H7 (cell line): ENCODE results near the gene GPRASP1. TPM values are rescaled to one million over a fixed set of nuclear protein-coding genes. Genes with fewer than 3 reads are reported as not detected.
A peak's percentile ranks its signal among the peaks of the same experiment; 100 is the strongest.
"Not testable (repeated sequence)": the region's sequence is repeated elsewhere in the genome, so short reads cannot be mapped to it uniquely, and the experiment has no call there.

Experiments
- DNase-seq: peaks from one replicate; pipeline ENCODE4 v3.0.0; 2012
- H3K27me3 ChIP-seq: 2 replicates; pipeline ENCODE4 v1.6.0; 2011; ENCODE audit warnings: mild to moderate bottlenecking, low read length; ENCODE audit not compliant: control insufficient read depth, insufficient read depth
- H3K36me3 ChIP-seq: replicated peaks from 2 replicates; pipeline ENCODE4 v1.5.1; 2011; ENCODE audit warnings: low read length; ENCODE audit not compliant: control insufficient read depth, insufficient read depth
- H3K4me3 ChIP-seq: 2 replicates; pipeline ENCODE4 v1.5.1; 2011; ENCODE audit warnings: low read depth, mild to moderate bottlenecking, control low read depth, low read length, moderate library complexity; ENCODE audit not compliant: insufficient read depth
- total RNA-seq: library from RNA; depleted of rRNA; stranded (reverse); fragments of >200 nt; shearing (Covaris generic); gene quantifications from 2 replicates; pipeline ENCODE4 v1.2.3, GENCODE V29; 2014; rRNA removed

The GPRASP1 gene
- 1.3 and 2.1 TPM in 2 replicates for total RNA-seq

- H3K27me3 ChIP-seq, result peaks cover 4% of the 10 kb centered on the region
- peak; percentile 59 for DNase-seq
- peak within 1 kb of the TSS; percentile 49 for H3K4me3 ChIP-seq
- no peaks in the 10 kb centered on the region for H3K36me3 ChIP-seq
Observed at GRCh38 chrX:102651242-102652011, at the start of gene GPRASP1. Gene GPRASP1 (plus strand): TSS chrX:102651483. CDS start chrX:102653914, 2,431 bp downstream.

DNA sequence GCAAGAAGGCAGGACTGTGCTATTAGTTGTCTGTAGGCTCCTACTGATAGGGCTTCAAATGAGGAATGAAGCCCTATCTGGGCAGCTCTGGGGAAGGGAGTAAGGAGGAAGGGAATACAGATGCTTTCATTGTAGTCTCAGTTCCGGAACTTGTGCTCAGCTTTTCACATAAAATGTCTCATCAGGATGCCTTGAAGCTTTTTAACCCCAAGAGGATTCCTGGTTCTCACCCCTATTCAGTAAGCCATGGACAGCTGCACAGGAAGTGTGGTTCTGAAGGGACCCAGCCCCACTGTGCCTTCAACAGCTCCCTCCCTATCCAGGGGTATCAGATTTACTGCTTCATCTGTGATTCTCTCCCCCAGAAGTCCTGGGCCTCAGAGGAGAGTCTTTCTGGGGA lies 47.0 kb upstream of the GPRASP1 start:
- peaks cover 1% of the 10 kb centered on the region for H3K36me3 ChIP-seq
- no peaks in the 10 kb centered on the region for H3K27me3 ChIP-seq
- no peak for DNase-seq
- no peak overlapping the region for H3K4me3 ChIP-seq

GRCh38 chrX:102606115-102606514 lies 45.2 kb upstream of the GPRASP1 start:
- H3K36me3 ChIP-seq, result peaks cover 1% of the 10 kb centered on the region
- DNase-seq, result no peak
- H3K27me3 ChIP-seq, result no peaks in the 10 kb centered on the region
- no peak overlapping the region for H3K4me3 ChIP-seq

DNA sequence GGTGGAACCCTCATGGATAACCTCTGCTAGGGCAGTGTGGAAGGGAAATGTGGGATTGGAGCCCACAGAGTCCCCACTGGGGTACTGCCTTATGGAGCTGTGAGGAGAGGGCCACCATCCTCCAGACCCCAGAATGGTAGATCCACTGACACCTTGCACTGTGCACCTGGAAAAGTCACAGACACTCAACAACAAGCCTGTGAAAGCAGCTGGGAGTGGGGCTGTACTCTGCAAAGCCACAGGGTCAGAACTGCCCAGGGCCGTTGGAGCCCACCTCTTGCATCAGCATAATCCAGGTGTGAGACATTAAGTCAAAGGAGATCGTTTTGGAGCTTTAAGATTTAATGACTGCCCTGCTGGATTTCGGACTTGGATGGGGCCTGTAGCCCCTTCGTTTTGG lies 40.4 kb upstream of the GPRASP1 start:
- Histone ChIP-seq H3K4me3 (no peak overlapping the region), H3K36me3 (no peaks in the 10 kb centered on the region), H3K27me3 (no peaks in the 10 kb centered on the region)
- DNase-seq, result no peak

GRCh38 chrX:102624105-102624504 lies 27.2 kb upstream of the GPRASP1 start:
- Histone ChIP-seq H3K4me3 (no peak overlapping the region), H3K36me3 (no peaks in the 10 kb centered on the region), H3K27me3 (no peaks in the 10 kb centered on the region)
- no peak for DNase-seq

DNA sequence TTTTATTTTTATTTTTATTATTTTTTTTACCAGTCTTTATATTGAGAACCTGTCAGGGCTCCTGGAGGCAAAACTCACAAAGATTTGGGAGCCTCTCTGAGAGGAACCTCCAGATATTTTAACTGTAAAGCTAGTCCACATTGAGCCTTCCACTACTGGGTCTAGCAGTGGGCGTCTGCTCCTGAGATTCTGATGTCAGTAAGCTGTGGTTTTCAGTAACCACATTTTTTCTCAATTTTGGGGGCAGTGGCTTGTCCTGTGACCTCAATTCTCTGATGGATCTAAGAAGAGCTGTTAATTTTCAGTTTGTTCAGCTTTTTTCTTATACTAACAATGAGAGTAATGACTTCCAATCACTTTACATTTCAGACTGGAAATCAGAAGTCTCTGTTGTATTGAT lies 23.6 kb upstream of the GPRASP1 start:
- Histone ChIP-seq H3K36me3 (no peaks in the 10 kb centered on the region), H3K27me3 (no peaks in the 10 kb centered on the region), H3K4me3 (no peak overlapping the region)
- no peak for DNase-seq

GRCh38 chrX:102637561-102637960 lies 13.7 kb upstream of the GPRASP1 start:
- no peaks in the 10 kb centered on the region for H3K27me3 ChIP-seq
- H3K36me3 ChIP-seq, result no peaks in the 10 kb centered on the region
- H3K4me3 ChIP-seq, result no peak overlapping the region
- DNase-seq, result no peak

- no peaks in the 10 kb centered on the region for H3K36me3 ChIP-seq
- peak overlapping the region; percentile 49 for H3K4me3 ChIP-seq
- H3K27me3 ChIP-seq, result peaks cover 4% of the 10 kb centered on the region
- no peak for DNase-seq
Observed at GRCh38 chrX:102650903-102651241, 411 bp upstream of the GPRASP1 start.

DNA sequence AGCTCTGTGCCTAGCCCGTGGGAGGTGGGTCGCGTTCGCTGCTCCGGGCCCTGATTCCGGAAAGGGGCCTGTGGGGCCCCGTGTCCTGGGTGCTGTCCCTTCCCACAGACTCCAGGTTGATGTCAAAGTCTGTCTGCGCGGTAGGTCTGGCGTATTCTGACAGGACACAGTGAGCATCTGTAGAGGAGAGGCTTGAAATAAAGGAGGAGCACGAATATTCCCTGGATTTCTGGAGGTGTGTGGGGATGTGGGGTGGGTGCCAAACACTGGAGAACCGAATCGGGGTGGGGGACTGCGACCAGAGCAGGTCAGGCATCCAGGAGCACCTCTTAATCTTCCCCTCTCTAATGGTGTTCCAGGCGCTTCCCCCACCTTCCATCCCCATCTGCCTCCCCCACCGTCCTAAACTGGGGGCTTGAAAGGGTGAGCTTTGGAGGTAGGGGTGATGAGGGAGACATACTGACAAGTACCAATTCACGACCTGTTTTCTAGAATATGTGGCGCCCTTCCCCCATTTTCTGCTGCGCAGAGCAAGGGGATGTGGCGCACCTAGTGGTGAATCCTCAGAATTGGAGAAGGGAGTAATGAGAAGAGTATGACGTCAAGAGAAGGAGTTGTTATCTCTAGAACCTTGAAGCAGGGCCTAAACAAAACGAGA lies 877 bp downstream of the GPRASP1 start:
- peak overlapping the region; percentile 49 for H3K4me3 ChIP-seq
- peak; percentile 22 for DNase-seq
- H3K27me3 ChIP-seq, result peaks cover 4% of the 10 kb centered on the region
- no peaks in the 10 kb centered on the region for H3K36me3 ChIP-seq

- DNase-seq, result no peak
- H3K4me3 ChIP-seq, result no peak overlapping the region
- H3K27me3 ChIP-seq, result peaks cover 4% of the 10 kb centered on the region
- H3K36me3 ChIP-seq, result no peaks in the 10 kb centered on the region
Observed at GRCh38 chrX:102654696-102655095, 3.4 kb downstream of the GPRASP1 start.

- H3K27me3 ChIP-seq, result no peaks in the 10 kb centered on the region
- DNase-seq, result no peak
- no peak overlapping the region for H3K4me3 ChIP-seq
- no peaks in the 10 kb centered on the region for H3K36me3 ChIP-seq
Observed at GRCh38 chrX:102658556-102658955, 7.3 kb downstream of the GPRASP1 start.

GRCh38 chrX:102659790-102660757 lies 8.8 kb downstream of the GPRASP1 start:
- peak; percentile 62 for DNase-seq
- Histone ChIP-seq H3K36me3 (no peaks in the 10 kb centered on the region), H3K4me3 (peak overlapping the region; percentile 50), H3K27me3 (no peaks in the 10 kb centered on the region)

- not testable (repeated sequence) for DNase-seq, H3K27me3 ChIP-seq, H3K36me3 ChIP-seq, H3K4me3 ChIP-seq
Observed at GRCh38 chrX:102663820-102664219, 12.5 kb downstream of the GPRASP1 start.

GRCh38 chrX:102667034-102667433 lies 15.8 kb downstream of the GPRASP1 start:
- not testable (repeated sequence) for H3K4me3 ChIP-seq, H3K36me3 ChIP-seq, DNase-seq, H3K27me3 ChIP-seq
